AG04450 (cell line): Measurements from ENCODE around the gene PKIG. TPM values are rescaled to one million over a fixed set of nuclear protein-coding genes. Genes with fewer than 3 reads are reported as not detected.

ENCODE experiments used
- CTCF ChIA-PET: fragments of 300-600, 350-600 bp; formaldehyde crosslinking; extraction: SDS; loops from one replicate; lab custom pipeline; 2022; ENCODE audit warnings: antibody characterized with exemption, inconsistent platforms; lab: Charles Lee
- POLR2A ChIA-PET: fragments of 350-600 bp; formaldehyde crosslinking; extraction: SDS; loops from one replicate; lab custom pipeline; 2021; ENCODE audit warnings: antibody characterized with exemption, inconsistent platforms; lab: Yijun Ruan, JAX
- DNase-seq: peaks from one replicate; pipeline ENCODE4 v3.0.0-alpha.2; 2011; ENCODE audit warnings: low read depth, low spot score
- H3K27ac ChIP-seq: one replicate; pipeline ENCODE4 v1.5.1; 2012; ENCODE audit warnings: low read depth, low read length, control low read depth
- H3K27me3 ChIP-seq: one replicate; pipeline ENCODE4 v1.6.0; 2012; ENCODE audit warnings: low read length; ENCODE audit not compliant: control insufficient read depth, insufficient read depth
- H3K4me3 ChIP-seq: 2 replicates; pipeline ENCODE4 v1.5.1; 2011; ENCODE audit warnings: mild to moderate bottlenecking, low read depth, low read length, control low read depth
- H3K9me3 ChIP-seq: 2 replicates; pipeline ENCODE4 v1.5.1; 2012; ENCODE audit warnings: low read length; ENCODE audit not compliant: control insufficient read depth, insufficient read depth
- polyA plus RNA-seq: library from polyadenylated mRNA; depleted of rRNA; stranded (reverse); fragments of >200 nt; gene quantifications from 2 replicates; pipeline ENCODE4 v1.2.3, GENCODE V29; 2011
- TF ChIP-seq, protein P1 (sequence below): IDR thresholded peaks from 2 replicates; pipeline ENCODE4 v1.5.1; 2011; ENCODE audit warnings: low read depth, low read length, control low read depth, inconsistent platforms

PKIG gene
- polyA plus RNA-seq, 1 experiment, result 107 TPM

GRCh38 chr20:44658810-44659209 is 76.4 kb downstream of the PKIG start:
- DNase-seq, result no peak
- CTCF ChIA-PET, result no interaction called here
- POLR2A ChIA-PET, result no interaction called here
- Histone ChIP-seq H3K27ac (no peak overlapping the region), H3K27me3 (peaks cover 48% of the 10 kb centered on the region), H3K9me3 (peaks cover 5% of the 10 kb centered on the region), H3K4me3 (no peak overlapping the region)
- TF ChIP-seq, protein P1, sequence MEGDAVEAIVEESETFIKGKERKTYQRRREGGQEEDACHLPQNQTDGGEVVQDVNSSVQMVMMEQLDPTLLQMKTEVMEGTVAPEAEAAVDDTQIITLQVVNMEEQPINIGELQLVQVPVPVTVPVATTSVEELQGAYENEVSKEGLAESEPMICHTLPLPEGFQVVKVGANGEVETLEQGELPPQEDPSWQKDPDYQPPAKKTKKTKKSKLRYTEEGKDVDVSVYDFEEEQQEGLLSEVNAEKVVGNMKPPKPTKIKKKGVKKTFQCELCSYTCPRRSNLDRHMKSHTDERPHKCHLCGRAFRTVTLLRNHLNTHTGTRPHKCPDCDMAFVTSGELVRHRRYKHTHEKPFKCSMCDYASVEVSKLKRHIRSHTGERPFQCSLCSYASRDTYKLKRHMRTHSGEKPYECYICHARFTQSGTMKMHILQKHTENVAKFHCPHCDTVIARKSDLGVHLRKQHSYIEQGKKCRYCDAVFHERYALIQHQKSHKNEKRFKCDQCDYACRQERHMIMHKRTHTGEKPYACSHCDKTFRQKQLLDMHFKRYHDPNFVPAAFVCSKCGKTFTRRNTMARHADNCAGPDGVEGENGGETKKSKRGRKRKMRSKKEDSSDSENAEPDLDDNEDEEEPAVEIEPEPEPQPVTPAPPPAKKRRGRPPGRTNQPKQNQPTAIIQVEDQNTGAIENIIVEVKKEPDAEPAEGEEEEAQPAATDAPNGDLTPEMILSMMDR, result no peak

DNA sequence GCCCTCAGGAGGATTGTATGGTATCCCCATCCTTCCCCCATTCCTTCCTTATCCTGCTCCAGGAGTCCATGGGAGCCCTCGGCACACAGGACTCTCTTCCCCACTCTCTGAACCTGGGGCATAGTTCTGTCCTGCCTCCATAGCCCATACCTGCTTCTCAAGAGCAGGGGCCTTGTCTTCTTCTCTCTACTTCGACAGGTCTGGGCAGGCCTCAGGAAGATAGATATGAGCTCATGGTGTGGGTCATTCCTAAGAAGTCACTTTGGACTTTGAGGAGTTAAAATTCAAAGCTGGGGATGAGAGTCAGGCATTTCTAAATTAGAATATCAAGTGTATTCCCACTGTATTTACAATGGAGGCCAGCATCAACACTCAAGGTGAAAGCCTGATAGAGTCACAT is 77.6 kb downstream of the PKIG start:
- Histone ChIP-seq H3K9me3 (peaks cover 5% of the 10 kb centered on the region), H3K27ac (no peak overlapping the region), H3K4me3 (no peak overlapping the region), H3K27me3 (peaks cover 45% of the 10 kb centered on the region)
- TF ChIP-seq, protein P1, result no peak
- DNase-seq, result no peak
- ChIA-PET POLR2A (no interaction called here), CTCF (no interaction called here)

- peaks cover 42% of the 10 kb centered on the region for H3K27me3 ChIP-seq
- no peak overlapping the region for H3K4me3 ChIP-seq
- POLR2A ChIA-PET, result no interaction called here
- H3K9me3 ChIP-seq, result peaks cover 5% of the 10 kb centered on the region
- DNase-seq, result no peak
- CTCF ChIA-PET, result no interaction called here
- TF ChIP-seq, protein P1, result no peak
- no peak overlapping the region for H3K27ac ChIP-seq
Measured at GRCh38 chr20:44660581-44660980, 78.2 kb downstream of the PKIG start.

DNA sequence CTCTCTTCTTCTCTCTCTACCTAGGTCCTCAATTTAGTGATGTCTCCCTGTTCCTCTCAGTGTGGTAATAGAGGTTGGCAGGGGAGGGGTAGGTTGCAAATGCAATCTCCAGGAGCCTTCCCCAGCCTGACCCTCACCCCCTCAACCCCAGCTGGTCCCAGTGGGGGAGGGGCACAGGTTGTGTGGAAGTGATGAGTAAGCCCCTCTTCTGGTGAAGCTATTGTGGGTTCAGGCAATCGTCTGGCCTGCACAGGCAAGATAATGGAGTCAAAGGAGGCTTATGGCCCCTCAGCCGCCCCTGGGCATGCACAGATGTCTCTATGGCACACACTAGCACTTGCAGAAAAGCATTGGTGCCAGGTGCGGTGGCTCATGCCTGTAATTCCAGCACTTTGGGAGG is 79.9 kb downstream of the PKIG start:
- POLR2A ChIA-PET, result no interaction called here
- TF ChIP-seq, protein P1, result no peak
- CTCF ChIA-PET, result interaction anchor here (1.1 to 1.7 kb wide), 2 partner anchors 71 to 85 kb away, joined by 3 to 5 read pairs; no protein-coding TSS in a partner anchor
- Histone ChIP-seq H3K4me3 (no peak overlapping the region), H3K27me3 (peaks cover 35% of the 10 kb centered on the region), H3K9me3 (peaks cover 5% of the 10 kb centered on the region), H3K27ac (no peak overlapping the region)
- DNase-seq, result no peak

DNA sequence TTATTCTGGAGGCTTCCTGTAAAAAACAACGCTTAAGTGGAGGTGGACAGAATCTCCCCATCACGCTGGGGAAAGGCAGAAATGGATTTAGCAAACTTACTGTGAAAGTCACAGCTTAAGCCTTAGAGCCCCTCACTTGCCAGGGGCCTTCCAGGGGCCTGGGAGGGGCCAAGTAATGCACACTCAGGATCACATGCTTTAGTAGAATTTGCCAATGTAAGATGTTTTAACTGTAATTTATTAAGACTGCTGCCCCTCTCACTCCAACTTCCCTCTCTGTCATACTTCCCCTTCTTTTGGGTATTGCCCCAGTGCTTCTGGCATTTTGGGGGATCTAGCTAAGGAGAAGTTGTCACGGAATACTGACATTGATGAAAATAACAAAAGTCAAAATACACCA is 81.8 kb downstream of the PKIG start:
- DNase-seq, result no peak
- Histone ChIP-seq H3K4me3 (no peak overlapping the region), H3K27ac (no peak overlapping the region), H3K9me3 (no peaks in the 10 kb centered on the region), H3K27me3 (peaks cover 24% of the 10 kb centered on the region)
- TF ChIP-seq, protein P1, result no peak
- ChIA-PET POLR2A (no interaction called here), CTCF (interaction anchor here (1.1 kb wide), 1 partner anchor 20 kb away, joined by 3 read pairs; no protein-coding TSS in a partner anchor)
